SK-N-SH treated with all-trans-retinoic acid at 6 μM for 48 hours (cell line): ENCODE measurements around the gene SIK3.

Source experiments
- ATAC-seq: fragments of 200-7000 bp; cut with Tn5 transposase; 3 replicates; pipeline ENCODE4 v1.9.1; 2020; ENCODE audit warnings: mild to moderate bottlenecking, moderate library complexity
- ARNTL ChIP-seq: fragments of 450-650 bp; formaldehyde crosslinking; IDR thresholded peaks from 2 replicates; pipeline ENCODE4 v1.5.0; 2020; ENCODE audit warnings: low read depth, mild to moderate bottlenecking, moderate library complexity, borderline replicate concordance
- CREB5 ChIP-seq: fragments of 250-450 bp; sonication (Bioruptor Pico); IDR thresholded peaks from 2 replicates; pipeline ENCODE4 v1.5.1; 2020; ENCODE audit warnings: low read depth, mild to moderate bottlenecking, moderate library complexity
- ESRRG ChIP-seq: fragments of 250-450 bp; sonication (Bioruptor Pico); IDR thresholded peaks from 2 replicates; pipeline ENCODE4 v1.6.1; 2021; ENCODE audit warnings: mild to moderate bottlenecking
- PPARA ChIP-seq: fragments of 250-450 bp; sonication (Bioruptor Pico); IDR thresholded peaks from 2 replicates; pipeline ENCODE4 v1.5.0; 2020; ENCODE audit warnings: mild to moderate bottlenecking, borderline replicate concordance
- RARB ChIP-seq: fragments of 250-450 bp; sonication (Bioruptor Pico); IDR thresholded peaks from 2 replicates; pipeline ENCODE4 v1.8.0; 2021; ENCODE audit warnings: mild to moderate bottlenecking, moderate library complexity
- SNAI2 ChIP-seq: fragments of 250-450 bp; sonication (Bioruptor Pico); IDR thresholded peaks from 2 replicates; pipeline ENCODE4 v1.5.0; 2020; ENCODE audit warnings: mild to moderate bottlenecking, moderate library complexity
- TCF4 ChIP-seq: fragments of 250-450 bp; sonication (Bioruptor Pico); IDR thresholded peaks from 2 replicates; pipeline ENCODE4 v1.8.0; 2021; ENCODE audit warnings: mild to moderate bottlenecking, moderate library complexity, borderline replicate concordance
- TOX ChIP-seq: fragments of 250-450 bp; sonication (Bioruptor Pico); IDR thresholded peaks from 2 replicates; pipeline ENCODE4 v1.8.0; 2021; ENCODE audit warnings: mild to moderate bottlenecking, moderate library complexity, borderline replicate concordance
- TSHZ2 ChIP-seq: fragments of 250-450 bp; sonication (Bioruptor Pico); IDR thresholded peaks from 2 replicates; pipeline ENCODE4 v1.5.0; 2020; ENCODE audit warnings: mild to moderate bottlenecking, moderate library complexity
- ZC3H10 ChIP-seq: fragments of 250-450 bp; sonication (Bioruptor Pico); IDR thresholded peaks from 2 replicates; pipeline ENCODE4 v1.5.1; 2021; ENCODE audit warnings: mild to moderate bottlenecking, moderate library complexity
- ZFP3 ChIP-seq: fragments of 250-450 bp; sonication (Bioruptor Pico); IDR thresholded peaks from 2 replicates; pipeline ENCODE4 v1.5.0; 2020; ENCODE audit warnings: mild to moderate bottlenecking, moderate library complexity
- ZFP30 ChIP-seq: fragments of 450-650 bp; formaldehyde crosslinking; IDR thresholded peaks from 2 replicates; pipeline ENCODE4 v1.5.0; 2022; ENCODE audit warnings: mild to moderate bottlenecking, moderate library complexity
- ZNF565 ChIP-seq: fragments of 450-650 bp; formaldehyde crosslinking; conservative IDR thresholded peaks from 2 replicates; pipeline ENCODE4 v1.5.0; 2020; ENCODE audit warnings: low read depth, mild to moderate bottlenecking, moderate library complexity
- ZNF8 ChIP-seq: fragments of 450-650 bp; formaldehyde crosslinking; IDR thresholded peaks from 2 replicates; pipeline ENCODE4 v1.5.0; 2020; ENCODE audit warnings: mild to moderate bottlenecking, moderate library complexity
- TF ChIP-seq, protein P1 (sequence below): fragments of 250-450 bp; sonication (Bioruptor Pico); IDR thresholded peaks from 2 replicates; pipeline ENCODE4 v1.8.0; 2021; ENCODE audit warnings: low read depth, mild to moderate bottlenecking, moderate library complexity, borderline replicate concordance
- TF ChIP-seq, protein P2 (sequence below): fragments of 250-450 bp; sonication (Bioruptor Pico); IDR thresholded peaks from 2 replicates; pipeline ENCODE4 v1.5.1; 2021; ENCODE audit warnings: mild to moderate bottlenecking, moderate library complexity

SIK3 gene

GRCh38 chr11:116851626-116852025, 246.6 kb downstream of the SIK3 start:
- ATAC-seq, result no peak
- TF ChIP-seq, protein P1, sequence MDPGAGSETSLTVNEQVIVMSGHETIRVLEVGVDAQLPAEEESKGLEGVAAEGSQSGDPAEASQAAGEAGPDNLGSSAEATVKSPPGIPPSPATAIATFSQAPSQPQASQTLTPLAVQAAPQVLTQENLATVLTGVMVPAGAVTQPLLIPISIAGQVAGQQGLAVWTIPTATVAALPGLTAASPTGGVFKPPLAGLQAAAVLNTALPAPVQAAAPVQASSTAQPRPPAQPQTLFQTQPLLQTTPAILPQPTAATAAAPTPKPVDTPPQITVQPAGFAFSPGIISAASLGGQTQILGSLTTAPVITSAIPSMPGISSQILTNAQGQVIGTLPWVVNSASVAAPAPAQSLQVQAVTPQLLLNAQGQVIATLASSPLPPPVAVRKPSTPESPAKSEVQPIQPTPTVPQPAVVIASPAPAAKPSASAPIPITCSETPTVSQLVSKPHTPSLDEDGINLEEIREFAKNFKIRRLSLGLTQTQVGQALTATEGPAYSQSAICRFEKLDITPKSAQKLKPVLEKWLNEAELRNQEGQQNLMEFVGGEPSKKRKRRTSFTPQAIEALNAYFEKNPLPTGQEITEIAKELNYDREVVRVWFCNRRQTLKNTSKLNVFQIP (CRISPR knock-in tag), result no peak
- TF ChIP-seq ZNF565 (CRISPR knock-in tag) (no peak), ZFP30 (CRISPR knock-in tag) (no peak), TOX (CRISPR knock-in tag) (no peak), RARB (CRISPR knock-in tag) (no peak), ZNF8 (CRISPR knock-in tag) (no peak), ZFP3 (CRISPR knock-in tag) (no peak), ESRRG (CRISPR knock-in tag) (no peak), TCF4 (CRISPR knock-in tag) (no peak)
- TF ChIP-seq, protein P2, sequence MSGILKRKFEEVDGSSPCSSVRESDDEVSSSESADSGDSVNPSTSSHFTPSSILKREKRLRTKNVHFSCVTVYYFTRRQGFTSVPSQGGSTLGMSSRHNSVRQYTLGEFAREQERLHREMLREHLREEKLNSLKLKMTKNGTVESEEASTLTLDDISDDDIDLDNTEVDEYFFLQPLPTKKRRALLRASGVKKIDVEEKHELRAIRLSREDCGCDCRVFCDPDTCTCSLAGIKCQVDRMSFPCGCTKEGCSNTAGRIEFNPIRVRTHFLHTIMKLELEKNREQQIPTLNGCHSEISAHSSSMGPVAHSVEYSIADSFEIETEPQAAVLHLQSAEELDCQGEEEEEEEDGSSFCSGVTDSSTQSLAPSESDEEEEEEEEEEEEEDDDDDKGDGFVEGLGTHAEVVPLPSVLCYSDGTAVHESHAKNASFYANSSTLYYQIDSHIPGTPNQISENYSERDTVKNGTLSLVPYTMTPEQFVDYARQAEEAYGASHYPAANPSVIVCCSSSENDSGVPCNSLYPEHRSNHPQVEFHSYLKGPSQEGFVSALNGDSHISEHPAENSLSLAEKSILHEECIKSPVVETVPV (CRISPR knock-in tag), result no peak

GRCh38 chr11:116849486-116849885, 248.7 kb downstream of the SIK3 start:
- ATAC-seq, result no peak
- TF ChIP-seq TSHZ2 (CRISPR knock-in tag), result no peak

GRCh38 chr11:116849060-116849459, 249.2 kb downstream of the SIK3 start:
- no peak for TF ChIP-seq RARB (CRISPR knock-in tag)
- no peak for TF ChIP-seq SNAI2 (CRISPR knock-in tag)
- TF ChIP-seq ARNTL, result no peak
- TF ChIP-seq ZC3H10 (CRISPR knock-in tag), result no peak
- TF ChIP-seq TOX (CRISPR knock-in tag), result no peak
- no peak for TF ChIP-seq ZFP3 (CRISPR knock-in tag)
- no peak for TF ChIP-seq CREB5 (CRISPR knock-in tag)
- no peak for TF ChIP-seq ZFP30 (CRISPR knock-in tag)
- no peak for ATAC-seq

- no peak for TF ChIP-seq SNAI2 (CRISPR knock-in tag)
- no peak for TF ChIP-seq CREB5 (CRISPR knock-in tag)
- TF ChIP-seq PPARA (CRISPR knock-in tag), result no peak
- no peak for TF ChIP-seq ZFP30 (CRISPR knock-in tag)
- no peak for TF ChIP-seq TSHZ2 (CRISPR knock-in tag)
- TF ChIP-seq, protein P2 (CRISPR knock-in tag), result no peak
- TF ChIP-seq ZC3H10 (CRISPR knock-in tag), result no peak
- TF ChIP-seq, all 23 proteins: peak for 0
- no peak for ATAC-seq
Measured at GRCh38 chr11:116847612-116848011, 250.6 kb downstream of the SIK3 start.
